HG03342 (cell line): ENCODE results near the gene SMIM13.

Source experiments
- ATAC-seq: cut with Tn5 transposase; IDR thresholded peaks from one replicate; pipeline ENCODE4 v1.9.1; 2021; ENCODE audit warnings: mild to moderate bottlenecking, moderate library complexity; ENCODE audit not compliant: unreplicated experiment

The SMIM13 gene

GRCh38 chr6:11093626-11094410 is at the start of gene SMIM13:
Gene SMIM13 (plus strand): TSS chr6:11093834. CDS start chr6:11094314, 480 bp downstream.
- ATAC-seq: peak; percentile 89

- ATAC-seq: no peak
Measured at GRCh38 chr6:11043961-11044711, 49.5 kb upstream of the SMIM13 start, which contains the start of gene ELOVL2. Gene ELOVL2 (minus strand): TSS chr6:11044305. CDS start chr6:11044230, 75 bp downstream.

GRCh38 chr6:11044712-11045167 is 48.9 kb upstream of the SMIM13 start:
- ATAC-seq: no peak

GRCh38 chr6:11050731-11051130 is 42.9 kb upstream of the SMIM13 start:
- ATAC-seq: no peak

GRCh38 chr6:11053307-11053706 is 40.3 kb upstream of the SMIM13 start:
- ATAC-seq: no peak

- no peak for ATAC-seq
Measured at GRCh38 chr6:11054722-11055121, 38.9 kb upstream of the SMIM13 start.

GRCh38 chr6:11055127-11055627 is 38.5 kb upstream of the SMIM13 start:
- ATAC-seq: no peak

GRCh38 chr6:11056871-11057270 is 36.8 kb upstream of the SMIM13 start:
- no peak for ATAC-seq

GRCh38 chr6:11058406-11058805 is 35.2 kb upstream of the SMIM13 start:
- no peak for ATAC-seq

- no peak for ATAC-seq
Measured at GRCh38 chr6:11062083-11062482, 31.6 kb upstream of the SMIM13 start.

- no peak for ATAC-seq
Measured at GRCh38 chr6:11062715-11063114, 30.9 kb upstream of the SMIM13 start.

- ATAC-seq: no peak
Measured at GRCh38 chr6:11064836-11065235, 28.8 kb upstream of the SMIM13 start.

- ATAC-seq: no peak
Measured at GRCh38 chr6:11065436-11066202, 28.0 kb upstream of the SMIM13 start.

GRCh38 chr6:11066505-11067347 is 26.9 kb upstream of the SMIM13 start:
- ATAC-seq: no peak

- no peak for ATAC-seq
Measured at GRCh38 chr6:11067348-11067747, 26.3 kb upstream of the SMIM13 start.

- no peak for ATAC-seq
Measured at GRCh38 chr6:11069760-11070159, 23.9 kb upstream of the SMIM13 start.

GRCh38 chr6:11072101-11072500 is 21.5 kb upstream of the SMIM13 start:
- ATAC-seq: no peak

GRCh38 chr6:11076540-11076939 is 17.1 kb upstream of the SMIM13 start:
- no peak for ATAC-seq

GRCh38 chr6:11078266-11078665 is 15.4 kb upstream of the SMIM13 start:
- no peak for ATAC-seq

GRCh38 chr6:11080296-11080695 is 13.3 kb upstream of the SMIM13 start:
- ATAC-seq: no peak
